Omental fat pad (tissue), 4 donors: ENCODE results near the gene HOXB8. TPM values are rescaled to one million over a fixed set of nuclear protein-coding genes. Genes with fewer than 3 reads are reported as not detected.

Source experiments
- ATAC-seq: fragments of 150-250 bp; one replicate; pipeline ENCODE4 v1.9.1; 2016; ENCODE audit warnings: mild to moderate bottlenecking, moderate library complexity; ENCODE audit not compliant: low FRiP score
- DNase-seq: peaks from one replicate; pipeline ENCODE4 v3.0.0-alpha.2; 2019; ENCODE audit warnings: low spot score
- total RNA-seq, 4 donors: library from RNA; depleted of rRNA; stranded (reverse); fragments of >200 nt; gene quantifications; one replicate each; pipeline ENCODE4 v1.1.0, GENCODE V29; 2016
- TF ChIP-seq, protein P1 (sequence below), 3 donors: fragments of 450-650 bp; IDR thresholded peaks; one replicate each; pipeline ENCODE4 v1.5.1; 2016 to 2017; ENCODE audit warnings: antibody characterized with exemption in 3 of 3, mild to moderate bottlenecking in 3 of 3, moderate library complexity in 2 of 3

HOXB8 gene
- total RNA-seq, 4 donors from 2014 or later = 4.3 to 6.2 (median 5.0) TPM

DNA sequence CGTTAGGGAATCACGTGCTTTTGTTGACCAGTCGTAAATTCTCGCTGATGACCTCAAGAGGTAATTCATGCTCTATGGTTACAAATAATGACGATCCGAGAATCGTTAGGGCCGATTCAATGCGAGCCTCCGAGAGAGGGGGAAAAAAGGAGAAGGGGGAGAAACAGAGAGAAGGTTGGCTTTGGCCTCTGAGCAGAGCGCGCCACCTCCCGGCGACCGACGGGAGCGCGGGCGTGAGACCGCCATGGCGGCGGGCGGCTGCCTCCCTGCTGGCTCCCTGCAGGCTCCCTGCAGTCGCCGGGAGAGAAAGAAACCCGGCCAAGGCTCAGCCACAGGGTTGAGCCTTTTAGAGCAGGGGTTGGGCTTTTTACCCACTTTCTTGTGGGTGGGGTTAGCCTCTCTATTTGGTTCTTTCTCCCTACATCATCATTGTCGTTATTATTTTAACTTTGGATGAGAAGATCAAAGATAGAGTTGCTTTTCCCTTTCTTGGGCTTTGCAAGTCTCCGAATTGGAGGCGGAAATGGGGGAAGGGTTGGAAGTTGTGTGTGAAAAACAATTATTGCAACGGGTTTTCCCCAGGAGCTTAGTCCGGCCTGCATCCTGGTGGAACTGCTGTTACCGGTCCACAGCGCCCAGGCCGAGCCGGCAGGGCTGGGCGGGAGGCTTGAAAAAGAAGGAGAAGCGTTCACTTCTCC, 21.1 kb downstream of the HOXB8 start:
- DNase-seq (no peak), ATAC-seq (peak; percentile 63)
- TF ChIP-seq, protein P1, sequence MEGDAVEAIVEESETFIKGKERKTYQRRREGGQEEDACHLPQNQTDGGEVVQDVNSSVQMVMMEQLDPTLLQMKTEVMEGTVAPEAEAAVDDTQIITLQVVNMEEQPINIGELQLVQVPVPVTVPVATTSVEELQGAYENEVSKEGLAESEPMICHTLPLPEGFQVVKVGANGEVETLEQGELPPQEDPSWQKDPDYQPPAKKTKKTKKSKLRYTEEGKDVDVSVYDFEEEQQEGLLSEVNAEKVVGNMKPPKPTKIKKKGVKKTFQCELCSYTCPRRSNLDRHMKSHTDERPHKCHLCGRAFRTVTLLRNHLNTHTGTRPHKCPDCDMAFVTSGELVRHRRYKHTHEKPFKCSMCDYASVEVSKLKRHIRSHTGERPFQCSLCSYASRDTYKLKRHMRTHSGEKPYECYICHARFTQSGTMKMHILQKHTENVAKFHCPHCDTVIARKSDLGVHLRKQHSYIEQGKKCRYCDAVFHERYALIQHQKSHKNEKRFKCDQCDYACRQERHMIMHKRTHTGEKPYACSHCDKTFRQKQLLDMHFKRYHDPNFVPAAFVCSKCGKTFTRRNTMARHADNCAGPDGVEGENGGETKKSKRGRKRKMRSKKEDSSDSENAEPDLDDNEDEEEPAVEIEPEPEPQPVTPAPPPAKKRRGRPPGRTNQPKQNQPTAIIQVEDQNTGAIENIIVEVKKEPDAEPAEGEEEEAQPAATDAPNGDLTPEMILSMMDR (IDR thresholded peaks at IDR 0.05) = peak in 2 of 3 donors; percentile 67 to 68

DNA sequence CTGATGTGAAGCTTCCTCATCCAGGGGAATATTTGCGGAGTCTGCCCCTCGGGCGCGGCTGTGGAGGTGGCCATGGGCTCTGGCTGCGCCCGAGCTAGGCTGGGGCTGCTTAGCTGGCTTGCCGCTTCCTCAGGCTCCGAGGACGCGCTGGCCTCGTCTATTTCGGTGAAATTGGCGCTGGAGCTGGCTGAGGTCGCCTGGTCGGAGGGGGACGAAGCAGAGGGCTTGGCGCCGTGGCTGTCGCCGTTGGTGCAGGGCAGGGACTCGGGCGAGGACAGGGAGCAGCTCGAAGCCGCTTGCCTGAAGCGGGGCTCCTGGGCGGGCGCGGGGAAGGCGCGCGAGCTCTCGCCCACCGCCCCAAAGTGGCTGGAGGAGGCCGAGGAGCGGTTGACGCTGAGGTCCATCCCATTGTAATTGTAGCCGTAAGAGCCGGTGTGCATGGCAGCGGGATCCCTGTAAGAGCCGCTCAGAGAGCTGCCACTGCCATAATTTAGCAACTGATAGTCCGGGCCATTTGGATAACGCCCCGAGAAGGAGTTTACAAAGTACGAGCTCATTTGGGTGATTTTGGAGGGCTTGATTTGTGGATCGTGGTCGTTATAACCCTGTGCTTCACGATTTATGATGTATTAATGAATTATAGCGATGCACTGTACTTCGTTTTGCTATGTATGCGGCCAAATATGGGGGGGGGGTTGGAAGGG, 21.8 kb downstream of the HOXB8 start, which contains the start of gene HOXB5:
Gene HOXB5 (minus strand): TSS at position 654 of the 704 bp plus-strand sequence. CDS start 97 bp downstream, at position 557.
- TF ChIP-seq, protein P1 (IDR thresholded peaks at IDR 0.05) = no peak
- ATAC-seq (no peak), DNase-seq (no peak)

DNA sequence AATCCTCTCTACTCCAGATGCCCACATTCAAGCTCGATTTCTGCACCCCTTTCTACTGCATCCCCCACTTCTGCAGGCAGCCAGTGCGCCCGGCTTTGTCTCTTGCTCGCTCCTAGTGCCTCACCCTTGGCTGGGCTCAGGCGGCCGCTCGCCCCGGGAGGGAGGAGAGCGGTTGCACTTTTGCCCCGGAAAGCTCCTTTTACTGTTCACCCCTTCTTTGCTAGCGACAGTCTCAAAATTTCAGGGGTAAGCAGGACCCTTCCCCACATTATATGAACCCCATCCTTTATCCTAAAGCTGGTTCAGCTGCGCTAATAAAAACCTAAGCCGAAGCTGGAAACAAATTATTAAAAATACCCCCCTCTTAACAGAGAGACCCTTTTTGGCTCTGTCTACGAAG, 22.5 kb downstream of the HOXB8 start:
- DNase-seq (no peak), ATAC-seq (no peak)
- TF ChIP-seq, protein P1 (IDR thresholded peaks at IDR 0.05) = no peak

DNA sequence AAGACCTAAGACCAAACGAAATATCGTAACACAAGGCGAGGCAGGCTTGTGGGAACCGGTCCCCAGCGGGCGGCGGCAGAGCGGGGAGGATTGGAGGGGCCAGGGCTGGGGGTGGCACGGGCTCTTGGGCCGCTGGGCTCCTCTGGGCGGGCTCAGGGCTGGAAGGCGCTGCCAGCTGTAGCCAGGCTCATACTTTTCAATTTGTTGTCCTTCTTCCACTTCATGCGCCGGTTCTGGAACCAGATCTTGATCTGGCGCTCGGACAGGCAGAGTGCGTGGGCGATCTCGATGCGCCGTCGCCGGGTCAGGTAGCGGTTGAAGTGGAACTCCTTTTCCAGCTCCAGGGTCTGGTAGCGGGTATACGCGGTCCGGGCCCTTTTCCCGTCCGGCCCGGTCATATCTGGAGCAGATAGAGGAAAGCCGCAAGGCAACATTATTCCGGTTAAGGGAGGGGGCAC, 23.0 kb downstream of the HOXB8 start:
- DNase-seq (no peak), ATAC-seq (no peak)
- TF ChIP-seq, protein P1 (IDR thresholded peaks at IDR 0.05) = no peak

DNA sequence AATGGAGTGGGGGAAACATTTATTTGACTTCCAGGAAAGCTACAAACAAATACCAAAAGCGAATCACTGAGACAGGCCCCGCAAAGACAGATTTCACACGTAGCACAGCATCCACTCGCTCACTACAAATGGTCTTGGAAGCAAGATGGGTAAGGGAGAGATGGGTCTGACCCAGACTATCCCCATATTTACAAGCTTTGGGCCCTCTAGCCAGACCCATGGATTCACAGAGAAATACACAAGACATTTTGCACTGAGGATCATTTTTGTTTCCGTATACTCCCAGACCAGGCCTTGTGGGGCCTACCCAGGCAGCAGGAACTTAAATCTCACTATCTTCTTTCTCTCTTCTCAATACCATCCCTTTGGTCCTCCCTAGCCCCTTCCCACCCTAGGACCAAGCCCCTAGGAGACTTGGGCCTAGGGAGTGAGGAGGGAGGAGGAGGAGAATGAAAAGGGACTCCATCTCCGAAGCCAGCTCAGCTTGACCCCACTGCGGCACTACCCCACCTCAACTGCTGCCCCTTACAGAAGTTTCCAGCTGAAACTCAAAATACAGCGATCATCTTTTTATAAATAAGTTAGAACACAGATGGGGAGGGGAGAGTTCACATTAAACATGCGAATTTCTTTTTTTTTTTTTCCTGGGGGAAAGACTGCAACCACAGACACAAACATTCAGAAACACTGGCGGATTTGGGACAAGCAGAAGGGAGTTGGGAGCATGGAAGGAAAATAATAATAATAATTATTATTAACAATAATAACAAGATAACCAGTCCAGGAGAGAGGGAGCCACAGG, 23.6 kb downstream of the HOXB8 start:
- TF ChIP-seq, protein P1 (IDR thresholded peaks at IDR 0.05) = no peak
- DNase-seq = no peak
- no peak for ATAC-seq

DNA sequence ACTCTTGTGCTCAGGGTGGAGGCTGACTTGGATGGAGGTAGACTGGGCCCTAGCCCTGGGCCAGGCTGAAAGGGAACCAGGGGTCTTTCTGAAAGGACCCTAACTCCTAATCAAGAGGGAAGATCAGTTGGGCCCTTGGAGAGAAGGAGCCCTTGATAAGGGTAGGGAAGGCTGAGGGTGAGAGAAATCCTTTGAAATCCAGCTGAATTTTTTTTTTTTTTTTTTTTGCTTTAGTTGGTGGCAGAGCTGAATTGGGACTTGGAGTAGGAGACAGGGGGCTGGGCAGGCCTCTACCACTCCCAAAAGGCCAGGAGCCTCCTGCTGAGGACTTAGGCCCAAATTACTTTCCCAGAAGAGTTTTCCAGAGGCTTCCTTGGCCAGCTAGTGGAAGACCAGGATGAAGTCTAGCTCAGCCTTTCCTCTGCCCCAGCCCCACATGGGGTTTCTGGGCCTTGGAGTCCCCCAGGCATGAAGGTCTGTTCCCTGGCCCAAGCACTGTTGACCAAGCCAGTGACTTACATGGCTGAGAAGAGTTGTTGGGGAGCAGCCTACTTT, 24.4 kb downstream of the HOXB8 start:
- no peak for ATAC-seq
- no peak for DNase-seq
- TF ChIP-seq, protein P1 (IDR thresholded peaks at IDR 0.05) = no peak
